NCI-H526 (cell line): ENCODE results near the gene TYRO3.

Experiments
- DNase-seq, 2 experiments: peaks; one replicate each; lab custom pipeline; 2025; lab: John Stamatoyannopoulos, UW

TYRO3 gene

DNA sequence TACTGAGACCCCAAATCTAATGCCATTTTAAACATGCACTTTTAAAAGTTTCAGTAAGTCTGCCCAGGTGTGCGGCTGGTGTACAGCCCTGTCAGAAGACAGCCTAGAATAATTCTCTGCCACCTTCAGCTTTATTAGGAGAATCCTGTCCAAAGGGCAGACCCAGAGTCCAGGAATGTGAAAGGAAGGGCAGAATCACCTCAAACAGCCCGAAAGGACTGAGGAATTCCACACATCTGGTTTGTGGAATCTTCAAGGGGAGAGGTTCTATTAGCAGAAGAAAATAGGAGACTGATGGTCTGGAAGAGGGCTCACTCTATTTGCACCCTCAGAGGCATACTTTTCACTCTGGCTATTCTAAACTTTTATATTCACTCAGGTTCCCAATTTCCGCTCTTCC is 46.6 kb downstream of the TYRO3 start:
- no peak for DNase-seq

- no peak for DNase-seq
Measured at GRCh38 chr15:41606997-41607396, 48.0 kb downstream of the TYRO3 start.

DNA sequence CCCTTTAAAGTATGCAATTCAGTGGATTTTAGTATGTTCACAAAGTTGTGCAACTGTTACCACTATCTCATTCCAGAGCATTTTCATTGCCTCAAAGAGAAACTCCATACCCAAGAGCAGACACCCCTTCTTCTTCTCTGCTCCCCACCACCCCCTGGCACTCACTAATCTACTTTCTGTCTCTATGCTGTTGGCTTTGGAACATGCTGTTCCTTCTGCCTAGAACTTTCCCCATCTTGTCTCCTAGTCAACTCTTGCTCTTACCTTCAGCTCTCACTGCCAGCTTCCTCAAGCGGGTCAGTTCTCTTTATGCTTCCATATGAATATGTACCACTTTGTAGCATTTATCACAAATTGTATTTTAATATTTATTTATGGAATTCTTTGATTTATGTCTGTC is 50.1 kb downstream of the TYRO3 start:
- DNase-seq, result no peak

- DNase-seq, result no peak
Measured at GRCh38 chr15:41610048-41610447, 51.0 kb downstream of the TYRO3 start.

DNA sequence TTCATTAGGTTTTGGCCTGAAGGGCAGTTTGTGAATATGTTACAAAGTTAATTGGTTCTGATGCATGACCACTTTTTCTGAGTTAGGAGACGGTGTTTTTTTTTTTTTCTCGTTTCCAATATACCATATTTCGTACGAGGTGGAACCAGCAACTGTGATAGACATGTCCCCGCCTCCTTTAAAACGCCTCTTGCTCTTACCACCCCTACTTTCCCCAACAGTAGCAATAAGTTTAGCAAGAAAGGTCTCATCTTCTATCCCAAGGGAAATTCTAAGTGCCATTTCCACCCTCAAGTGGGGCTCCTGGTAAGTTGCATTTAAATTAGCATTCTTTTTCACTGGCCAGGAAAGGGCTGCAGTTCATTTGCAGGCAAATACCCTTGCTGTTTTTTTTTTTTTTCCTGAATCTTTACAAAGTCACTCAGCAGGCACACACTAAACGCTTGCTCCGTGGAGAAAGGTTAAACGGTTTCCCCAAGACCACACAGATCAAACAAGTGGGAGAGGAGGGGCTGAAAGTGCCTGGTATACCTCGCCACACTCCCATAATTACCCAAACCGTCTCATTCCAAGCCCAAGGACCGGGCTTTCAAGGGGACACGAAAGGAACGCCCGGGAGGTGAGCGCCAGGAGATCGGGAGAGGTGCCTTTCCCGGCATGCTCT is 61.7 kb downstream of the TYRO3 start:
- DNase-seq, result peak in 1 of 2 experiments; percentile 21

- peak; percentile 86 to 95 for DNase-seq
Measured at GRCh38 chr15:41621200-41622193, 62.5 kb downstream of the TYRO3 start.

DNA sequence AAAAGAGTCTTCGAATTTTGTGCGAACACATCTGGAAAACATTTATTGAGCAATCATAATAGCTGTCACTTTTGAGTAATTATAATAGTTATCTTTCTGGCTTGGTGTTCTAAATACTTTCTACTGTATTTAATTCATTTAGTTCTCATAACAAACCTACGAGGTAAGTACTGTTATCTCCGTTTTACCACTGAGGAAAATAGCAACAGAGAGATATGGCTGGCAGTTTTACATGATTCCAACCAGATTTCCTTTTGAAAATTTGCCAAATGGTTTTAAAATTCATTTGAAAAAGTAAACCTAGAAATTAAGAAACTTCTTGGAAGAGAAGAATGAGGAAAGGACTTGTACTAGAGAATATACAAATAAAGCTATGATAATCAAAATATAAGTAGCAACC is 63.9 kb downstream of the TYRO3 start:
- no peak for DNase-seq

DNA sequence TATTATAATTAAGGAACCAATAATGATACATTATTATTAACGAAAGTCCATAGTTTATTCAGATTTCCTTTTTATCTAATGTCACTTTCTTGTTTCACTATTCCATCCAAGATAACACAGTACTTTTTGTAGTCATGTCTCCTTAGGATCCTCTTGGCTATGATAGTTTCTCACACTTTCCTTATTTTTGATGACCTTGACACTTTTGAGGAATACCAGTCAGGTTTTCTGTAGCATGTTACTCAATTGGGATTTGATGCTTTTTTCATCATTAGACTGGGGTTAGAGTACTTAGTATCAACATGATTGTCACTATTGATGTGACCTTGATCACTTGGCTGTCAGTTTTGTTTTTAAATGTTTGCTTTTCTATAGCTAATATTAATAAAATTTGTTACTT is 68.2 kb downstream of the TYRO3 start:
- no peak for DNase-seq

DNA sequence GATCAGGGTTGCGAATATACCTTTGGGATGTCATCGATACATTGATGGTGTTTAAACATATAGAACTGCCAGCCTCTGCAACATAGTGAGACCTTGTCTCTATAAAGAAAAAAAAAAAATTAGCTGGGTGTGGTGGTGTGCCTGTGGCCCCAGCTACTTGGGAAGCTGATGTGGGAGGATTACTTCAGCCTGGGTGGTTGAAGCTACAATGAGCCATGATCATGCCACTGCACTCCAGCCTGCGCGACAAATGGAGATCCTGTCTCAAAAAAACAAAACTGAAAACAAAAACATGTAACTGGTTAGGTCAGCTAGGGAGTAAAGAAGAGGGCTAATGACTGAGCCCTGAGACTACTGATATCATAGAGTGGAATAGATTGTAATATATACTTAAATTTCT is 70.5 kb downstream of the TYRO3 start:
- DNase-seq, result no peak

GRCh38 chr15:41629883-41630282 is 70.9 kb downstream of the TYRO3 start:
- no peak for DNase-seq

- no peak for DNase-seq
Measured at GRCh38 chr15:41630616-41631217, 71.7 kb downstream of the TYRO3 start.

GRCh38 chr15:41631880-41632470 is 73.0 kb downstream of the TYRO3 start:
- peak; percentile 48 to 51 for DNase-seq
